HCT116 (cell line): ENCODE measurements around the gene KCNE1.

Source experiments
- CTCF ChIP-seq, 3 experiments: fragments of 200-600 bp in 1 of 3; sonication (generic) in 1 of 3; IDR thresholded peaks in 2 of 3; conservative IDR thresholded peaks in 1 of 3; 2 replicates each; pipeline ENCODE4 v1.5.1; 2012 to 2017; ENCODE audit warnings: low read depth in 2 of 3, low read length in 2 of 3, antibody characterized with exemption in 1 of 3, borderline replicate concordance in 1 of 3, control low read depth in 1 of 3, mild to moderate bottlenecking in 1 of 3, mixed read lengths in 1 of 3, mixed run types in 1 of 3, moderate library complexity in 1 of 3; ENCODE audit not compliant: insufficient read depth in 1 of 3
- ZBTB33 ChIP-seq: IDR thresholded peaks from 2 replicates; pipeline ENCODE4 v1.6.1; 2011; ENCODE audit warnings: mild to moderate bottlenecking, low read length, moderate library complexity; ENCODE audit not compliant: insufficient replicate concordance; ENCODE audit errors: extremely low read depth

- TF ChIP-seq CTCF (IDR thresholded peaks at IDR 0.05 in 2 of 3, conservative IDR thresholded peaks at IDR 0.05 in 1 of 3; ENCODE audit: borderline replicate concordance in 1 of 3, insufficient read depth in 1 of 3, low read depth in 2 of 3, low read length in 2 of 3): no peak
- TF ChIP-seq ZBTB33: no peak
Observed at GRCh38 chr21:34540206-34540605, 28.2 kb upstream of the KCNE1 start.
